WERI-Rb-1 (cell line): ENCODE measurements around the gene CCDC136.

ENCODE experiments used
- DNase-seq: peaks from one replicate; pipeline ENCODE4 v3.0.0-alpha.2; 2020
- H3K27ac ChIP-seq: fragments of 250-450 bp; sonication (Bioruptor Pico); 2 replicates; pipeline ENCODE4 v1.5.1; 2020; ENCODE audit warnings: mild to moderate bottlenecking, moderate library complexity
- H3K27me3 ChIP-seq: fragments of 250-450 bp; sonication (Bioruptor Pico); 2 replicates; pipeline ENCODE4 v1.5.1; 2021; ENCODE audit warnings: mild to moderate bottlenecking, low read depth, moderate library complexity; ENCODE audit not compliant: insufficient read depth, severe bottlenecking
- H3K36me3 ChIP-seq: fragments of 250-450 bp; sonication (Bioruptor Pico); 2 replicates; pipeline ENCODE4 v1.5.1; 2020; ENCODE audit warnings: mild to moderate bottlenecking, moderate library complexity
- H3K4me3 ChIP-seq: 2 replicates; pipeline ENCODE4 v1.5.1; 2011; ENCODE audit warnings: low read depth, mild to moderate bottlenecking, control low read depth, low read length
- H3K9me3 ChIP-seq: fragments of 250-450 bp; sonication (Bioruptor Pico); 2 replicates; pipeline ENCODE4 v1.5.1; 2021; ENCODE audit warnings: mild to moderate bottlenecking, moderate library complexity; ENCODE audit not compliant: severe bottlenecking
- TF ChIP-seq, protein P1 (sequence below): IDR thresholded peaks from 2 replicates; pipeline ENCODE4 v1.5.1; 2011; ENCODE audit warnings: low read depth, mild to moderate bottlenecking, control low read depth, inconsistent platforms, low read length

Gene CCDC136

DNA sequence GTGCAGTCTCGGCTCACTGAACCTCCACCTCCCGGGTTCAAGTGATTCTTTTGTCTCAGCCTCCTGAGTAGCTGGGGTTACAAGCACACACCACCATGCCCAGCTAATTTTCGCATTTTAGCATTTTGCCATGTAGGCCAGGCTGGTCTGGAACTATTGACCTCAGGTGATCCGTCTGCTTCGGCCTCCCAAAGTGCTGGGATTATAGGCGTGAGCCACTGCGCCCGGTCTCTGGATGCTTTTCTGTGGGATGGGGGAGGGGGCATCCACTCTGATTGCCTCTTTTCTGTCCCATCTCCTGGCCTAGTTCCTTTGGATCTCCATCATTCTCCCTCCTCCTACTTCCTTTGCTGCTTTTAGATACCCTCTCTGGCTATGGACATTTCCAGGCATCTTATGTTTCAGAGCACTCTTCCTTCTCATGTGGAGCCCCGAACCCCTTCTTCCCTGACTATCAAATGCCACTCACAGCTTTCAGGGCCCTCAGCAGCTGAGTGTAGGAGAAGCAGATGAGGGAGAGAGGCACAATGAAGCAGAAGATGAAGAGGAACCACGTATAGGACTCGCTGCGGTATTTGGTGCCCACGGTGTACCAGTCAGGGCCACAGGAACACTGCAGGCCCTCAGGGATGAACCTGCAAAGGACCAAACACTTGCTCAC lies 17.6 kb upstream of the CCDC136 start:
- TF ChIP-seq, protein P1, sequence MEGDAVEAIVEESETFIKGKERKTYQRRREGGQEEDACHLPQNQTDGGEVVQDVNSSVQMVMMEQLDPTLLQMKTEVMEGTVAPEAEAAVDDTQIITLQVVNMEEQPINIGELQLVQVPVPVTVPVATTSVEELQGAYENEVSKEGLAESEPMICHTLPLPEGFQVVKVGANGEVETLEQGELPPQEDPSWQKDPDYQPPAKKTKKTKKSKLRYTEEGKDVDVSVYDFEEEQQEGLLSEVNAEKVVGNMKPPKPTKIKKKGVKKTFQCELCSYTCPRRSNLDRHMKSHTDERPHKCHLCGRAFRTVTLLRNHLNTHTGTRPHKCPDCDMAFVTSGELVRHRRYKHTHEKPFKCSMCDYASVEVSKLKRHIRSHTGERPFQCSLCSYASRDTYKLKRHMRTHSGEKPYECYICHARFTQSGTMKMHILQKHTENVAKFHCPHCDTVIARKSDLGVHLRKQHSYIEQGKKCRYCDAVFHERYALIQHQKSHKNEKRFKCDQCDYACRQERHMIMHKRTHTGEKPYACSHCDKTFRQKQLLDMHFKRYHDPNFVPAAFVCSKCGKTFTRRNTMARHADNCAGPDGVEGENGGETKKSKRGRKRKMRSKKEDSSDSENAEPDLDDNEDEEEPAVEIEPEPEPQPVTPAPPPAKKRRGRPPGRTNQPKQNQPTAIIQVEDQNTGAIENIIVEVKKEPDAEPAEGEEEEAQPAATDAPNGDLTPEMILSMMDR, result no peak
- H3K27me3 ChIP-seq, result no peaks in the 10 kb centered on the region
- H3K9me3 ChIP-seq, result peaks cover 10% of the 10 kb centered on the region
- peaks cover 28% of the 10 kb centered on the region for H3K36me3 ChIP-seq
- no peak overlapping the region for H3K27ac ChIP-seq
- no peak for DNase-seq
- H3K4me3 ChIP-seq, result no peak overlapping the region

DNA sequence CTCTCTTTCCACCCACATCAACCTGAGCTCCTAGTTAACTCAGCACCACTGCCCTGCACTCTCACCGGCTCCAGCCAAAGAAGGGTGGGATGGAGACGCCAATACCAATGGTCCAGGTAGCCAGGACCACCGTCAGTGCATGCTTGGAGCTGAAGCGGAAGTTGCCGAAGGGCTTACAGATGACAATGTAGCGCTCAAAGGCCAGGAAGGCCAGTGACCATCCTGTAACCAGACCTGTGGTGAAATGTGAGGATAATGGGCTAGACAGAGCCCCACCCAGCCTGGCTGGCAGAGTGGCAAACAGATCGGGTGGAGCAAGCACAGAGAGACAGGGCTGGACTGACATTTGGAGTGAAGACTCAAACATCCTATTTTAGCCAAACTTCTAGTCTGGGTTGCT lies 16.8 kb upstream of the CCDC136 start:
- peaks cover 10% of the 10 kb centered on the region for H3K9me3 ChIP-seq
- no peak overlapping the region for H3K4me3 ChIP-seq
- DNase-seq, result no peak
- no peak overlapping the region for H3K27ac ChIP-seq
- H3K27me3 ChIP-seq, result no peaks in the 10 kb centered on the region
- H3K36me3 ChIP-seq, result peaks cover 20% of the 10 kb centered on the region
- TF ChIP-seq, protein P1, result no peak

DNA sequence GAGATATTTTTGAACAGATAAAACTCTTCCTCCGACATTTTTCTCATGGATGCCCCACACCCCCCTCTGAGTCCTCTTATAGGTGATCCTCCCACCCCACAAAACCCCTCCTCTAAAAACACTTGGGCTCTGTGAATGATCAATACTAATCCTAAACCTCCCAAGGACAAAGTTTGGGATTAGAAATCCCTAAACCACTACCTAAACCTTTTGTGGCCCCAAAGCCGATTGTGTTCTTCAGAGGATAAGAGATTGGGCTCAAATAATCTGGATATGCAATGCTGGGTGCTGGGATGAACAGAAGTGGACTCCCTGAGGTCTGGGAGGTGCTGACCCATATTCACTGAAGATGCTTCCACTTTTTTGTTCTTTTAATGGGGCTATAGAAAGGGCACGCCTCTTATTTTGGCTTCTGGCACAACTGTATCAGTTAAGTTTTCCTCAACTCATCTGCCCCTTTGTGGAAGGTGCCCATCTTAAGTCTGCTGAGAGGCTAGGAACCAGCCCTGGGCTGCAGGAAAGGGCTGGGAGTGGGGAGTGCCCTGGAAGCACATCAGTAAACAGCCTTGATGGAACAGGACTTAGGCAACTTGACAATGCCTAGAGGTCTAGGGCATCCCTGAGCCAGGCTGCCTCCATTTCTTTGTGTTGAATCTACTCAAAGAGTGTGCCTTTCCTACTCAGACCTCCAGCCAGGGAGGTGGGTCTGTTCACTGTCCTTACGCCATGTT lies 15.9 kb upstream of the CCDC136 start, which contains the start of gene OPN1SW:
OPN1SW (minus strand) TSS at position 51 of the 731 bp plus-strand sequence; CDS start at position 38, 13 bp downstream.
- H3K27me3 ChIP-seq, result no peaks in the 10 kb centered on the region
- H3K27ac ChIP-seq, result no peak within 1 kb of the TSS
- peaks cover 12% of the 10 kb centered on the region for H3K36me3 ChIP-seq
- peaks cover 10% of the 10 kb centered on the region for H3K9me3 ChIP-seq
- no peak within 1 kb of the TSS for H3K4me3 ChIP-seq
- TF ChIP-seq, protein P1, result no peak
- no peak for DNase-seq

DNA sequence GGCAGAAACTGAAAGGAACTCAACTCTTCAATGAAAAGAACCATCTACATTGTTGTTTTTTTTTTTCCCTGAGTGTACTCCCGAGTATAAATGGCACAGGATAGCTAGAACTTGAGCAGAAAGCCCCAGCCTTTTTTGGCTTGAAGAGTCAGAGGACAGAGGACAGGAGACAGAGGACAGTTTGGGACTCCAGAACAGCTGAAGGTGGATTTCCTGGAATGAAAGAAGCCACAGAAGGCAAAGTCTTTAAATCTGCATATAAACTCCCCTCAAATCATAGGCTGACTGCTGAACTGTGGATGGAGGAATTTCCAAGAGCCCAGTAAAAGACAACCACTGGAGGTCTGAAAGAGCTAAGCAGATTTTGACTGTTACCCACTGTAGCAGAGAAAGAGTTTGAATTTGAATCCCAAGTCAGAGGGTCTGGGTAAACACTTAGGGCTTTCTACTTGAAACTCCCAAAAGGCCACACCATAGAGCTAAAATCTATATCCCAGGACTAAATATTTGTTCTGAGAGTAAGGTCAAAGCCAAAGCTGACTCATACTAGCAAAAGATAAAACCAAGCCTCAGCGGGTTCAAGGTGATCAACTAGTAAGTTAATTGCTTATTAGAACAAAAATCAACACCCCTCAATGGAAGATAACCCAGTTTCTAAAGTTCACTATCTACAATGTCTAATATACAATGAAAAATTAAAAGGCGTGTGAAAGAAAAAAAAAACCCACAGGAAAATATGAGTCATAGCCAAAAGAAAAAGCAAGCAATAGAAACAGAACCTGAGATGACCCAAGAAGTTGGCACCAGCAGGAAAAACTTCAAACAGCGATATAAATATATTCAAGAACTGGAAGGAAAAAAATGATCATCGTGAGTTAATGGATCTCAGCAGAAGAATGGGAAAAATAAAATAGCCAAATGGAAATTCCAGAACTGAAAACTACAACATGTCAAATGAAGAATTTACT lies 14.3 kb upstream of the CCDC136 start:
- H3K36me3 ChIP-seq, result peaks cover 5% of the 10 kb centered on the region
- H3K27me3 ChIP-seq, result no peaks in the 10 kb centered on the region
- H3K9me3 ChIP-seq, result peaks cover 10% of the 10 kb centered on the region
- H3K4me3 ChIP-seq, result no peak overlapping the region
- H3K27ac ChIP-seq, result no peak overlapping the region
- DNase-seq, result no peak
- TF ChIP-seq, protein P1, result no peak

DNA sequence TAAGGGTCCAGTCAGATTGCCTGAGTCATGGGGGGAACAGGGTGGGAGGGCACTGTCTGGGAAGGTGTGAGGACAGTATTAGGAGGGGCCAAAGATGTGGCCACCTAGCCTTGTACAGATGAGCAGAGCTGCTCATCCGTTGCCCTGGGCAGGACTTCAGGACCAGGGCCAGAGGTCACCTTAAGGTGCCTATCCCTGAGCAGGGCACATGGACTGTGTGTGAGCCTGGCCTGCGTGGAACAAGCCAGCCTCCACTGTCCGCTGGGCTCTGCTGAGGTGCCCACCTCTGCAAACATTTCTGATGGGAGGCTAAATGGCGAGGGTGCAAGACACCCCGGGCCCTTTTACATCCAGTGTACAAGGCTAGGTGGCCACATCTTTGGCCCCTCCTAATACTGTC lies 12.8 kb upstream of the CCDC136 start:
- Histone ChIP-seq H3K4me3 (no peak overlapping the region), H3K27ac (no peak overlapping the region), H3K36me3 (no peaks in the 10 kb centered on the region), H3K9me3 (peaks cover 10% of the 10 kb centered on the region), H3K27me3 (no peaks in the 10 kb centered on the region)
- TF ChIP-seq, protein P1, result no peak
- DNase-seq, result no peak
